HepG2 (cell line): ENCODE measurements around the gene METAP1D. TPM values are rescaled to one million over a fixed set of nuclear protein-coding genes. Genes with fewer than 3 reads are reported as not detected.

Experiments
- ARID2 ChIP-seq: sonication (generic); formaldehyde crosslinking; IDR thresholded peaks from 2 replicates; pipeline ENCODE4 v1.8.1; 2022; ENCODE audit warnings: mild to moderate bottlenecking, missing genetic modification reagents, borderline replicate concordance
- CCDC6 ChIP-seq: sonication (generic); formaldehyde crosslinking; IDR thresholded peaks from 2 replicates; pipeline ENCODE4 v1.8.1; 2022; ENCODE audit warnings: mild to moderate bottlenecking, missing genetic modification reagents, moderate library complexity
- HIVEP1 ChIP-seq: sonication (generic); formaldehyde crosslinking; IDR thresholded peaks from 2 replicates; pipeline ENCODE4 v1.4.0; 2020; ENCODE audit warnings: mild to moderate bottlenecking, missing genetic modification reagents
- MTF2 ChIP-seq: sonication (generic); formaldehyde crosslinking; IDR thresholded peaks from 2 replicates; pipeline ENCODE4 v1.5.0; 2020; ENCODE audit warnings: missing genetic modification reagents, borderline replicate concordance
- NFKBIZ ChIP-seq: IDR thresholded peaks from 2 replicates; pipeline ENCODE4 v1.6.1; 2018; ENCODE audit warnings: missing genetic modification reagents, missing compliant biosample characterization
- RFX5 ChIP-seq: IDR thresholded peaks from 2 replicates; pipeline ENCODE4 v1.6.1; 2011; ENCODE audit warnings: low read depth, low read length, improper control_type of control experiment
- STAG1 ChIP-seq: sonication (generic); formaldehyde crosslinking; IDR thresholded peaks from 2 replicates; pipeline ENCODE4 v1.4.0; 2020; ENCODE audit warnings: missing genetic modification reagents
- ZNF136 ChIP-seq: sonication (generic); formaldehyde crosslinking; IDR thresholded peaks from 2 replicates; pipeline ENCODE4 v1.8.1; 2022; ENCODE audit warnings: low read depth, mild to moderate bottlenecking, moderate library complexity, missing genetic modification reagents
- ZNF225 ChIP-seq: sonication (generic); formaldehyde crosslinking; IDR thresholded peaks from 2 replicates; pipeline ENCODE4 v1.4.0; 2020; ENCODE audit warnings: mild to moderate bottlenecking, missing genetic modification reagents
- ZNF274 ChIP-seq: sonication (generic); formaldehyde crosslinking; IDR thresholded peaks from 2 replicates; pipeline ENCODE4 v1.5.1; 2020; ENCODE audit warnings: mild to moderate bottlenecking, missing genetic modification reagents
- ZNF629 ChIP-seq: sonication (generic); formaldehyde crosslinking; conservative IDR thresholded peaks from 2 replicates; pipeline ENCODE4 v1.5.0; 2020; ENCODE audit warnings: missing genetic modification reagents
- polyA plus RNA-seq, 8 experiments: library from polyadenylated mRNA; depleted of rRNA in 3 of 8; stranded (reverse) in 7 of 8; unstranded in 1 of 8; fragments of >200 nt; fragmentation: Illumina TruSeq in 4 of 8; extraction: Trizol in 4 of 8; gene quantifications; 2 replicates each; pipeline versions ENCODE4 v1.2.1 to v1.2.3, GENCODE V29; 2011 to 2016; ENCODE audit warnings: low read depth in 4 of 8, missing spikeins in 1 of 8, mixed read lengths in 1 of 8; ENCODE audit not compliant: insufficient read depth in 1 of 8
- total RNA-seq, 5 experiments: library from RNA; depleted of rRNA; stranded (reverse); fragments of >200 nt; fragmentation: Illumina TruSeq; extraction: Trizol; gene quantifications; 2 replicates each; pipeline ENCODE4 v1.2.3, GENCODE V29; 2016; ENCODE audit warnings: low read depth in 1 of 5
- TF ChIP-seq, protein P1 (sequence below): sonication (generic); formaldehyde crosslinking; IDR thresholded peaks from 2 replicates; pipeline ENCODE4 v1.9.0; 2021; ENCODE audit warnings: missing genetic modification reagents, mild to moderate bottlenecking, borderline replicate concordance
- TF ChIP-seq, protein P2 (sequence below): sonication (generic); formaldehyde crosslinking; IDR thresholded peaks from 2 replicates; pipeline ENCODE4 v1.4.0; 2020; ENCODE audit warnings: mild to moderate bottlenecking, missing genetic modification reagents
- TF ChIP-seq, protein P3 (sequence below): sonication (generic); formaldehyde crosslinking; IDR thresholded peaks from 2 replicates; pipeline ENCODE4 v1.8.0; 2022; ENCODE audit warnings: missing genetic modification reagents, mild to moderate bottlenecking, inconsistent platforms, borderline replicate concordance
- TF ChIP-seq, protein P4 (sequence below): sonication (generic); formaldehyde crosslinking; IDR thresholded peaks from 2 replicates; pipeline ENCODE4 v1.4.0; 2020; ENCODE audit warnings: missing genetic modification reagents
- TF ChIP-seq, protein P5 (sequence below): sonication (generic); formaldehyde crosslinking; IDR thresholded peaks from 2 replicates; pipeline ENCODE4 v1.4.0; 2020; ENCODE audit warnings: missing genetic modification reagents, borderline replicate concordance
- TF ChIP-seq, protein P6 (sequence below): IDR thresholded peaks from 2 replicates; pipeline ENCODE4 v1.6.1; 2016; ENCODE audit warnings: missing compliant biosample characterization, missing genetic modification reagents, borderline replicate concordance
- TF ChIP-seq, protein P7 (sequence below): sonication (generic); formaldehyde crosslinking; IDR thresholded peaks from 2 replicates; pipeline ENCODE4 v1.5.0; 2020; ENCODE audit warnings: missing genetic modification reagents

METAP1D gene
- total and polyA plus RNA-seq, 2 of the 13 experiments (the other 11 are each of a cell fraction or from before 2014, with no cell fraction given): 14.7 to 21.6 TPM

DNA sequence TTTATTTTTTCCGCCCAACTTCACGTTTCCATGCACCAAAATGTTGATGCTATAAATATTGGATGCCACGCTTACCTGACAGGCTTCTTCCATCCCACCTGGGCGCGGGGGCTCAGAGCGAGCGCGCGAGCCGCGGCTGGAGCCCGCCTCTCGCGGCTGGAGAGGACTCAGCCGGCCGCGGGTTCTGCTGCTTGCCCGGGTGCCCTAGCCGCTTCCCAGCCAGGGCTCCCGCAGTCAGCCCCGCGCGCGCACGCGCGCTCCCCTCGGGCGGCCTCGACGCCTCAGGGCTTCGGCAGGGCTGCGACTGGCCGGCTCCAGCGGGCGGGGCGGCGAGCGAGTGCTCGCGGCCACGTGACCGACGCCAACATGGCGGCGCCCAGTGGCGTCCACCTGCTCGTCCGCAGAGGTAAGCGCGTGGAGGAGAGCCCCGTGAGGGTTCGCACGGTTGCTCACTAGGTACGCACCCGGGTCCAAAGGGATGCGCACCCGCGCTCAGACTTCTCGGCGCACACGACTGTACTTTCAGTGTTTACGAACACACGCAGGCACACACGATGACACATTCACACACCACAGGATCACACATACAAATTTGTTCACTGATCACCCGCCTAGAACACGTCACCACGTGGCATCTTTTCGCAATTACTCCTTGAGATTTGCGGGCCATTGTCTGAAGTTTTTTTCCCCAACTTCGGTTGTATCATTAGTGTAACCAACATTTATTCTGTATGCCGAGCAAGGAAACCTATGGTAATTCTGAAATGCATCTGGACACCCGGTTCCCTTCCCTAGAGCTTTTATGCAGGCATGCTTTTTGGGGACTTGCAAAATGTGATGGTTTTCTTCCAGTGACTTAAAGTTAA, at the start of gene METAP1D (continued):
- TF ChIP-seq, protein P1, sequence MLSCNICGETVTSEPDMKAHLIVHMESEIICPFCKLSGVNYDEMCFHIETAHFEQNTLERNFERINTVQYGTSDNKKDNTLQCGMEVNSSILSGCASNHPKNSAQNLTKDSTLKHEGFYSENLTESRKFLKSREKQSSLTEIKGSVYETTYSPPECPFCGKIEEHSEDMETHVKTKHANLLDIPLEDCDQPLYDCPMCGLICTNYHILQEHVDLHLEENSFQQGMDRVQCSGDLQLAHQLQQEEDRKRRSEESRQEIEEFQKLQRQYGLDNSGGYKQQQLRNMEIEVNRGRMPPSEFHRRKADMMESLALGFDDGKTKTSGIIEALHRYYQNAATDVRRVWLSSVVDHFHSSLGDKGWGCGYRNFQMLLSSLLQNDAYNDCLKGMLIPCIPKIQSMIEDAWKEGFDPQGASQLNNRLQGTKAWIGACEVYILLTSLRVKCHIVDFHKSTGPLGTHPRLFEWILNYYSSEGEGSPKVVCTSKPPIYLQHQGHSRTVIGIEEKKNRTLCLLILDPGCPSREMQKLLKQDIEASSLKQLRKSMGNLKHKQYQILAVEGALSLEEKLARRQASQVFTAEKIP (CRISPR knock-in tag): no peak
- TF ChIP-seq ZNF629 (CRISPR knock-in tag) (peak; percentile 55; the same call in 1 of the 2 replicates), RFX5 (no peak), ZNF136 (CRISPR knock-in tag) (no peak; the same call in 1 of the 2 replicates), ZNF274 (peak; percentile 99), CCDC6 (CRISPR knock-in tag) (peak; percentile 99), ARID2 (peak; percentile 49; the same call in 1 of the 2 replicates), STAG1 (CRISPR knock-in tag) (peak; percentile 39), HIVEP1 (CRISPR knock-in tag) (peak; percentile 93), MTF2 (CRISPR knock-in tag) (no peak; the same call in 1 of the 2 replicates), NFKBIZ (CRISPR knock-in tag) (peak; percentile 90; the same call in 1 of the 2 replicates), ZNF225 (CRISPR knock-in tag) (peak; percentile 86; the same call in 1 of the 2 replicates)
- TF ChIP-seq, protein P2, sequence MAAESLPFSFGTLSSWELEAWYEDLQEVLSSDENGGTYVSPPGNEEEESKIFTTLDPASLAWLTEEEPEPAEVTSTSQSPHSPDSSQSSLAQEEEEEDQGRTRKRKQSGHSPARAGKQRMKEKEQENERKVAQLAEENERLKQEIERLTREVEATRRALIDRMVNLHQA (CRISPR knock-in tag): no peak
- TF ChIP-seq, protein P3, sequence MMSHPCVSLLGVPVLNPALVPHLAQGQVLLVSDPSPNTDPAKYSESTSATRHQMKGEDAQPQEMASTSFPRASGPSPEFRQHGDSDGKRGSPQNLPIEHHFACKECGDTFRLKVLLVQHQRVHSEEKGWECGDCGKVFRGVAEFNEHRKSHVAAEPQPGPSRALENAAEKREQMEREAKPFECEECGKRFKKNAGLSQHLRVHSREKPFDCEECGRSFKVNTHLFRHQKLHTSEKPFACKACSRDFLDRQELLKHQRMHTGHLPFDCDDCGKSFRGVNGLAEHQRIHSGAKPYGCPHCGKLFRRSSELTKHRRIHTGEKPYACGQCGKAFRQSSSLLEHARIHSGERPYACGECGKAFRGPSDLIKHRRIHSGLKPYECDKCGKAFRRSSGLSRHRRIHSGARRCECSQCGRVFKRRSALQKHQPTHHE (CRISPR knock-in tag): peak; percentile 86; the same call in 1 of the 2 replicates
- TF ChIP-seq, protein P4, sequence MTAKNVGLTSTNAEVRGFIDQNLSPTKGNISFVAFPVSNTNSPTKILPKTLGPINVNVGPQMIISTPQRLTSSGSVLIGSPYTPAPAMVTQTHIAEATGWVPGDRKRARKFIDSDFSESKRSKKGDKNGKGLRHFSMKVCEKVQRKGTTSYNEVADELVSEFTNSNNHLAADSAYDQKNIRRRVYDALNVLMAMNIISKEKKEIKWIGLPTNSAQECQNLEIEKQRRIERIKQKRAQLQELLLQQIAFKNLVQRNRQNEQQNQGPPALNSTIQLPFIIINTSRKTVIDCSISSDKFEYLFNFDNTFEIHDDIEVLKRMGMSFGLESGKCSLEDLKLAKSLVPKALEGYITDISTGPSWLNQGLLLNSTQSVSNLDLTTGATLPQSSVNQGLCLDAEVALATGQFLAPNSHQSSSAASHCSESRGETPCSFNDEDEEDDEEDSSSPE (CRISPR knock-in tag): peak; percentile 86
- TF ChIP-seq, protein P5, sequence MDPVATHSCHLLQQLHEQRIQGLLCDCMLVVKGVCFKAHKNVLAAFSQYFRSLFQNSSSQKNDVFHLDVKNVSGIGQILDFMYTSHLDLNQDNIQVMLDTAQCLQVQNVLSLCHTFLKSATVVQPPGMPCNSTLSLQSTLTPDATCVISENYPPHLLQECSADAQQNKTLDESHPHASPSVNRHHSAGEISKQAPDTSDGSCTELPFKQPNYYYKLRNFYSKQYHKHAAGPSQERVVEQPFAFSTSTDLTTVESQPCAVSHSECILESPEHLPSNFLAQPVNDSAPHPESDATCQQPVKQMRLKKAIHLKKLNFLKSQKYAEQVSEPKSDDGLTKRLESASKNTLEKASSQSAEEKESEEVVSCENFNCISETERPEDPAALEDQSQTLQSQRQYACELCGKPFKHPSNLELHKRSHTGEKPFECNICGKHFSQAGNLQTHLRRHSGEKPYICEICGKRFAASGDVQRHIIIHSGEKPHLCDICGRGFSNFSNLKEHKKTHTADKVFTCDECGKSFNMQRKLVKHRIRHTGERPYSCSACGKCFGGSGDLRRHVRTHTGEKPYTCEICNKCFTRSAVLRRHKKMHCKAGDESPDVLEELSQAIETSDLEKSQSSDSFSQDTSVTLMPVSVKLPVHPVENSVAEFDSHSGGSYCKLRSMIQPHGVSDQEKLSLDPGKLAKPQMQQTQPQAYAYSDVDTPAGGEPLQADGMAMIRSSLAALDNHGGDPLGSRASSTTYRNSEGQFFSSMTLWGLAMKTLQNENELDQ: peak; percentile 92; the same call in 1 of the 2 replicates
- TF ChIP-seq, protein P6, sequence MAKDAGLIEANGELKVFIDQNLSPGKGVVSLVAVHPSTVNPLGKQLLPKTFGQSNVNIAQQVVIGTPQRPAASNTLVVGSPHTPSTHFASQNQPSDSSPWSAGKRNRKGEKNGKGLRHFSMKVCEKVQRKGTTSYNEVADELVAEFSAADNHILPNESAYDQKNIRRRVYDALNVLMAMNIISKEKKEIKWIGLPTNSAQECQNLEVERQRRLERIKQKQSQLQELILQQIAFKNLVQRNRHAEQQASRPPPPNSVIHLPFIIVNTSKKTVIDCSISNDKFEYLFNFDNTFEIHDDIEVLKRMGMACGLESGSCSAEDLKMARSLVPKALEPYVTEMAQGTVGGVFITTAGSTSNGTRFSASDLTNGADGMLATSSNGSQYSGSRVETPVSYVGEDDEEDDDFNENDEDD (CRISPR knock-in tag): peak; percentile 97
- TF ChIP-seq, protein P7, sequence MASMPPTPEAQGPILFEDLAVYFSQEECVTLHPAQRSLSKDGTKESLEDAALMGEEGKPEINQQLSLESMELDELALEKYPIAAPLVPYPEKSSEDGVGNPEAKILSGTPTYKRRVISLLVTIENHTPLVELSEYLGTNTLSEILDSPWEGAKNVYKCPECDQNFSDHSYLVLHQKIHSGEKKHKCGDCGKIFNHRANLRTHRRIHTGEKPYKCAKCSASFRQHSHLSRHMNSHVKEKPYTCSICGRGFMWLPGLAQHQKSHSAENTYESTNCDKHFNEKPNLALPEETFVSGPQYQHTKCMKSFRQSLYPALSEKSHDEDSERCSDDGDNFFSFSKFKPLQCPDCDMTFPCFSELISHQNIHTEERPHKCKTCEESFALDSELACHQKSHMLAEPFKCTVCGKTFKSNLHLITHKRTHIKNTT (CRISPR knock-in tag): 0 out of 2 replicates have a peak, but pooled peaks have one; percentile 42
